Mesenteric fat pad (tissue), 1 donor: Measurements from ENCODE around the gene DNAJC7. TPM values are rescaled to one million over a fixed set of nuclear protein-coding genes. Genes with fewer than 3 reads are reported as not detected.

Source experiments
- total RNA-seq: library from RNA; stranded (reverse); fragmentation: NEBNext Ultra II Directional; extraction: Animal tissue kit (Norgen Biotek cat#: 25700); gene quantifications from one replicate; pipeline ENCODE4 v1.2.1, GENCODE V29; 2021
- donor health status: DM: yes; HTN: yes; CAD: no.

Gene DNAJC7
- total RNA-seq, 1 donor from 2014 or later, result 74.8 TPM

Other genes with a start within 250 kb of the DNAJC7 start
- 16.2 TPM for gene JUP, start 230.7 kb downstream of the DNAJC7 start, total RNA-seq
- gene P3H4, start 205.5 kb downstream of the DNAJC7 start, total RNA-seq, result 5.6 TPM
- 35.7 TPM for gene FKBP10, start 204.4 kb downstream of the DNAJC7 start, total RNA-seq
- gene NT5C3B, start 181.2 kb downstream of the DNAJC7 start, total RNA-seq, result 43.8 TPM
- gene KLHL10, start 179.6 kb downstream of the DNAJC7 start, total RNA-seq, result 0.74 TPM
- gene KLHL11, start 152.0 kb downstream of the DNAJC7 start, total RNA-seq, result 10.8 TPM
- gene ACLY, start 98.5 kb downstream of the DNAJC7 start, total RNA-seq, result 140 TPM
- gene ODAD4, start 86.8 kb downstream of the DNAJC7 start, total RNA-seq, result 0.48 TPM
- 84.0 TPM for gene CNP, start 50.6 kb downstream of the DNAJC7 start, total RNA-seq
- gene NKIRAS2, start 2.7 kb upstream of the DNAJC7 start, total RNA-seq, result 30.9 TPM
- gene C17orf113, start 33.2 kb upstream of the DNAJC7 start, total RNA-seq, result 0.13 TPM
- not detected for gene ZNF385C, start 81.0 kb upstream of the DNAJC7 start, total RNA-seq
- 13.2 TPM for gene DHX58, start 95.3 kb upstream of the DNAJC7 start, total RNA-seq
- gene KAT2A, start 103.9 kb upstream of the DNAJC7 start, total RNA-seq, result 36.2 TPM
- not detected for gene HSPB9, start 105.4 kb upstream of the DNAJC7 start, total RNA-seq
- 180 TPM for gene RAB5C, start 137.6 kb upstream of the DNAJC7 start, total RNA-seq
- gene KCNH4, start 163.7 kb upstream of the DNAJC7 start, total RNA-seq, result 0.55 TPM
- gene HCRT, start 168.0 kb upstream of the DNAJC7 start, total RNA-seq, result not detected
- gene GHDC, start 177.1 kb upstream of the DNAJC7 start, total RNA-seq, result 20.0 TPM